HL-60/S4 treated with retinoic acid at 250 ng/mL for 4 days and 3 days (cell line): ENCODE results near the gene PRKG2.

Experiments
- in situ Hi-C: fragments of 300-500 bp; cut with MboI; formaldehyde crosslinking; loops from 2 replicates; pipeline ENCODE4 v1.7.0; 2022; ENCODE audit warnings: low sequenced_read_pairs

Gene PRKG2

DNA sequence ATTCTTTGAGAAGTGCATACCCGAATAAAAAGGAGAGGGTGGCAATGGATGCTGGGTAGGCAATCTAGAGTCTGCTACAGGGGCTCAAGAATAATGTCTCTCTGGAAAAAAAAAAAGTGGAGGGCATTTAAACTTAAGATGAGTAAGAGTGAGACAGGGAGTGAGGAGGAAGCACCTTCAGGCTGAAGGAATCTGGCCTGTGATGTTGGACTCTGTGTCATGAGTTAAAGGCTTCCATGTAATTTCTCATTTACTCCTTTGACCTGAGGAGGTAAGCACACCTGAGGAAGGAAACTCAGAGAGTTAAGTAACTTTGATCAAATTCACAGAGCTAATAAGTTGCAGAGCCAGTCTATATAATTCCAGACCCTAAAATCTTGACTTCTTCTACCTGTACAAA lies 3.2 kb upstream of the PRKG2 start:
- in situ Hi-C loops, result no loop called here

- in situ Hi-C loops, result no loop called here
Measured at GRCh38 chr4:81217779-81218178, 2.8 kb upstream of the PRKG2 start.

- in situ Hi-C loops, result no loop called here
Measured at GRCh38 chr4:81215931-81216330, 909 bp upstream of the PRKG2 start.

DNA sequence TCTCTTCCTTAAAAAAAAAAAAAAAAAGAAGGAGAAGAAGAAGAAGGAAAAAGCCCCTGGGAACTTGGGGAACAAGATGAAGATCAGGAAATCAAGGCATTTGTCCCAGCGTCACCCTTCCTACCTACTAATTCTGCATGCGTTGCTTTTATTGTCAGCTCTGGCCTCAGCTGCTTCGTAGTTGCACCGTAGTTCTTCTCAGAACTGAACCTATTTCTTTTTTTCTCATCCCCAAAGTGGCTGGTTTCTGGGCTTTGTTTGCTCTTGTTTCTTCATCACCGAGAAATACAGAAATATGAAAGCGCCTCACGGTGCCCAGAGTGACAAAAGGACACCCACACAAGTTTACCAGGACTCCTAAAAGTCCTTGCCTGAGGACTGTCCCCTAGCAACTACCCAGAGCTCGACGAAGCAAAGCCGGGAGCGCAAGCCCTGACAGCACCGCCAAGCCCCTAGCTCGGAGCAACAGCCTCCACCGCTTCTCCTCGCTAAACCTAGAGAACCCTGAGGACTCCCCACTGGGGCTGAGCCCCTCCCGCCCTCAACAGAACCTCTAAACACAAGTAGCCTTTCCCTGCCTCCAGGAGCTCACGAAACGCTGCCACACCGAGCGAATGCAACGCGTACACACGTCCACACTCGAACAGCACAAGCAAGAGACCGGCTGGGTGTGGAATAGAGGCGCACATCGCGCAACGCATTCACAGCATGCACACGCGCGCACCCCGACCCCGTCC lies 710 bp downstream of the PRKG2 start:
- in situ Hi-C loops, result no loop called here

- in situ Hi-C loops, result no loop called here
Measured at GRCh38 chr4:81213671-81214070, 1.4 kb downstream of the PRKG2 start.

- in situ Hi-C loops, result no loop called here
Measured at GRCh38 chr4:81211956-81212355, 3.1 kb downstream of the PRKG2 start.

DNA sequence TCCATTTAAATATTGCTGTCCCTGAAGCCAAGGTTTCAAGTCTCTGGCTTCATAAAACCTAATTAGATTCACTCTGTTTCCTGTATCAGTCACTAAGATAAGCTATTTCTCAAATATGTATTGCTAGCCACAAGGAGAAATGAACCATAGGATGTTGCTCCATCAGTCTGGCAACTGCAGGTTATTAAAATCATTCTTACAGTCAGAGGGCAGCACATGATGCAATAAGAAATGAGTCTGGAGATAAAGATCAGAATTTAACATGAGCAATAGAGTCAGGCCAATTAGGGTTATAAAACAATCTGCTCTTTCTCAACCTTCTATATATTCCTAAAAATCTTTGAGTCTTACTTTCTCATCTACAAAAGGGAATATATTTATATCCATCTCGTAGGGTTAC lies 7.2 kb downstream of the PRKG2 start:
- in situ Hi-C loops, result no loop called here

- in situ Hi-C loops, result no loop called here
Measured at GRCh38 chr4:81205302-81205701, 9.7 kb downstream of the PRKG2 start.

DNA sequence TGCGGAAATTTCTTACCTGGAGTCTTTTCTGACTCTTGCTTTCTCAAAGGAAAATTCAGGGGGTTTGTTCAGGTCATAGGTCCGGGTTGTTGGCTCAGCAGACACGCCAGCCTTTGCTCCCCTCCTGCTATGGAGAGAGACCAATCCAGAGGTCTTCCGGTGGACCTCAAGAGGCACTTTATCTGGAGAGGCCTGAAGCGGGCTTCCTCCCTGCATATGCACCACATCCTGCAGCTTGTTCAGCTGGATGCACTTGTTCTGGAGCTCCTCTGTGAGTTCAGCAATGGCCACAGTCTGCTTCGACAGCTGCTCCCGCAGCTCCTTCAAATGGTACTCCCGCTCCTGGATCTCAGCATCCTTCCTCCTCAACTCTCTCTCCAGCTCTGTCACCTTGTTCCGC lies 10.5 kb downstream of the PRKG2 start:
- in situ Hi-C loops, result no loop called here

DNA sequence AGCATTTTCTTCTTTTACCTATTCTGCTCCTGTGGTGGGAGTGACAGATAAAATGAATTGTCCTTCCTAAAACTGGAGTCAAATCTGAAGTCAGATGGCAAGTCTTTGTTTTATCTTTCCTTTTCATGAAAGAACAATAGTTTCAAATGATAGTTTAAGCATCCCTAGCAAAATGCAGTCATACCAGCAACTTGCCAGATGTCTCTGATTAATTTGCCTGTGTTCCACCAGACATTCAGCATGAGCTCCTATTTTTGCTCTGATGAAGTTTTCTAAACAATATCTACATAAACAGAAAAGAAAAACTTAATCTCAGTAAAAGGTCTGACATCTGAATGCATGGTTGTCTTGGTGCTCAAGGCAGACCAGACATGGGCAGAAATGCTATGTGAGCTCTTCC lies 15.2 kb downstream of the PRKG2 start:
- in situ Hi-C loops, result no loop called here

DNA sequence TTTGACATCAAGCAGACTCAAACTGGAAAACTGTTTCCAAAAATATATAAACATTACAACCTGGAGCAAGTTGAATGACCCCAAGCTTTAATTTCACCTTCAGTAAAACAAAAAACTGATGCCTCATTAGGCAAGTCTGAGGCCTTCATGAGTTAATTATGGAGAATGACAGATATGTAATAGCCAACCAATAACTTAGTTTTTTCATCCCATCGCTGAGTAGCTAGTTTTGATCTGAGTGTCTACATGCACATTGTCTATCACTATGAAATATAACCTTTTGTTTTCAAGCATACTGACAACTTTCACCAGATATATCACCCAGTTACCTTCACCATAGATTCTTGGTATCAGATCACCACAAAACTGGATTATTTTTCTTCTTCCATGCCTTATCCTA lies 16.4 kb downstream of the PRKG2 start:
- in situ Hi-C loops, result no loop called here

GRCh38 chr4:81197864-81198524 lies 17.0 kb downstream of the PRKG2 start:
- in situ Hi-C loops, result no loop called here

- in situ Hi-C loops, result no loop called here
Measured at GRCh38 chr4:81196126-81196650, 18.8 kb downstream of the PRKG2 start.

DNA sequence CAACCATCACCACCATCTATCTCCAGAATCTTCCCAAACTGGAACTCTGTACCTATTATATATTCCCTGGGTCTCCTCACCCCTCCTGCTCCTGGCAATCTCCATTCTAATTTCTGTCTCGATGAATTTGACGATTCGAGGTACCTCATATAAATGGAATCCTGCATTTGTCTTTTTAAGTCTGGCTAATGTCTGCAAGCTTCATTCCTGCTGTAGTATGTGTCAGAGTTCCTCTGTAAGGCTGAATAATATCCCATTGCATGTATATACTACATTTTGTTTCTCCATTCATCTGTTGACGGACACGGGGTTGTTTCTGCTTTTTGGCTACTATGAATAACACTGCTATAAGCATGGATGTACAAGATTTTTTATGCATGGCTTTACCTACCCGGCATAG lies 19.5 kb downstream of the PRKG2 start:
- in situ Hi-C loops, result no loop called here

GRCh38 chr4:81194286-81194685 lies 20.7 kb downstream of the PRKG2 start:
- in situ Hi-C loops, result no loop called here

GRCh38 chr4:81180916-81181315 lies 34.1 kb downstream of the PRKG2 start:
- in situ Hi-C loops, result no loop called here

DNA sequence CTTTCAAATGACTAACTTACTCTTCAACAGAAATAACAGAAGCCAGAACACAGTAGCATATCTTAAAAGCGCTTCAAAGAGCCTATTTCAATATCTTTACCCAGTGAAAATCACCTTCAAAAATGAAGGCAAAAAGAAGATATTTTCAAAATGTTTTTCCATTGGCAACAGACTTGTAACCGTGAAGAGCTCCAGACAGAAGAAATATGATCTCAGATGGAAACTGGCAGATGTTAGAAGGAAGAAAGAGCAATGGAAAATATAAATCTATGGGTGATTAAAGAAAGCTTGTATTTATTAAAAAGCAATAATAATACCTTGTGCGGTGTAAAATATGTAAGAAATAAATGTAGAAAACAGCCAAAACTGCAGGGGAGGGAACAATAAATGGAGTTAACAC lies 35.7 kb downstream of the PRKG2 start:
- in situ Hi-C loops, result no loop called here

- in situ Hi-C loops, result no loop called here
Measured at GRCh38 chr4:81173213-81173612, 41.8 kb downstream of the PRKG2 start.

GRCh38 chr4:81166458-81167160 lies 48.4 kb downstream of the PRKG2 start:
- in situ Hi-C loops, result no loop called here

DNA sequence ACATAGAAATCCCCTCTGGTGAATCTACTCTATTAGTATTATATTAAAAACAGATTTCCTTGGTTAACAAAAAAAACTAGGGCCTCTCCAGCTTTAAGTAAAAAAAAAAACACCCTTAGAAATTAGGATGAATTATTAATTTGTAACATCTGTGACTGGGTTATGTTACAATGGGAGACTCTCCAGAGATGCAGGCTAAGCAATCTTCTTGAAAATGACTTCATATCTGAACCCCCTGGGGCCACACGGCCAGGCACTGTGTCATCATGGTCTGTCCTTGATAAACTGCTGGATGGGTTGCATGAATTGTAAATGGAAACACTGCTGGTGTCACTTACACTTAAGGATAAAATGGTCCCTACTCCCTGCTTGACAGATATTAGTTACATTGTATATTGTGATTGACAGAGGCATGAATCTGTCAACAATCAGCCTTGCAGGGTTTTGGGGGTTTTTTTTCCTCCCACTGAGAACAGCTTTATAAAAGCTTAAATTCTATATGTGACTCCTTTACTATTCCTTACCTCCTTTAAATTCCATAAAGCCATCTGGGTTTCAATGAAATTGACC lies 49.1 kb downstream of the PRKG2 start:
- in situ Hi-C loops, result no loop called here

DNA sequence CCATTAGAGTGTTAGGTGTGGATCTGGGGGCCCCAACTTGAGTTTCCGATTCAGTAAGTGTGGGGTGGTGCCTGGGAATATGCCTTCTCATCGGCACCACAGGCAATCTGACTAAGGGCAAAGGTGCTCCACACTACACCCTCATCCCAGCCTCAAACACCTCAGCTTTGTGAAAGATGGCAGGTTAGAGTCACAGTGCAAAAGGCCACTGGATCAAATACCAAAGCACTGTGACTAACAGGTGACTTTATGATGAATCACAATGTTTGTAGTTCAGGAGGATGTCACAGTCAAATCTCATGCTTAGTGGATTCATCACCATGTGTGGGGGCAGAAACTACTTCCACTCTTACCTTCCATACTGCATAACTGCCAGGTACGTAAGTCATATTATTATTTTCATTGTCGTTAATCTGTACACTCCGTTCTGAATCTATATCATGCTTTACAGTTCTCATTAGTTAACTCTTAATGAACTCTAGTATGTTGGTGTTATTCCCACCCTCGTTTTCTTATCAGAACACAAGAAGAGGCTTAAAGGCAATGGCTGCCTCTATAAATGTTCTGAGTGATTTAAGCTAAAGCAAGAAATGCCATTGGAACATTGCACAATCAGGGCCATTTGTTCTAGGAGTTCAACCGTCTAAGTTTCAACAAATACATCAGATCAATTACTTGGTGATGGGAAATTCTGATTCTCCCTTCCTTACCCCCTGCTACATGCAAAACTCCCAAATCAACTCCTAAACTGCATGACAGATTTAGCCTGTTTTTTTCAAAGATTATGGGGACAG lies 50.2 kb downstream of the PRKG2 start:
- in situ Hi-C loops, result no loop called here
